Ammon's horn (tissue), 1 donor: Measurements from ENCODE around the gene SPAG5.

Source experiments
- DNase-seq: peaks from one replicate; pipeline ENCODE4 v3.0.0-alpha.2; 2016; ENCODE audit warnings: low spot score

The SPAG5 gene

GRCh38 chr17:28598799-28599310, at the start of gene SPAG5:
TSS of gene SPAG5 (minus strand) at chr17:28599025. CDS start at chr17:28598946, 79 bp downstream.
- peak; percentile 96 for DNase-seq

GRCh38 chr17:28646039-28646754, 47.4 kb upstream of the SPAG5 start:
- no peak for DNase-seq

- peak; percentile 11 for DNase-seq
These were observed 46.7 kb upstream of the SPAG5 start for GRCh38 chr17:28645576-28645939.

GRCh38 chr17:28644787-28645575, 46.2 kb upstream of the SPAG5 start, which contains the start of gene BLTP2:
TSS of gene BLTP2 (minus strand) at chr17:28645158. CDS start at chr17:28645056, 102 bp downstream.
- DNase-seq = peak; percentile 98

GRCh38 chr17:28643983-28644786, 45.4 kb upstream of the SPAG5 start:
- DNase-seq = peak; percentile 36

- DNase-seq = no peak
These were observed 42.8 kb upstream of the SPAG5 start for GRCh38 chr17:28641579-28641978.

- no peak for DNase-seq
These were observed 36.7 kb upstream of the SPAG5 start for GRCh38 chr17:28635506-28635905.

- DNase-seq = peak; percentile 54
These were observed 35.5 kb upstream of the SPAG5 start for GRCh38 chr17:28634206-28634865.

- DNase-seq = no peak
These were observed 28.0 kb upstream of the SPAG5 start for GRCh38 chr17:28626818-28627217.

GRCh38 chr17:28624148-28624547, 25.3 kb upstream of the SPAG5 start:
- DNase-seq = no peak

- peak; percentile 54 for DNase-seq
These were observed 24.9 kb upstream of the SPAG5 start for GRCh38 chr17:28623696-28624095.

- no peak for DNase-seq
These were observed 23.4 kb upstream of the SPAG5 start for GRCh38 chr17:28622186-28622585.

- DNase-seq = no peak
These were observed 21.2 kb upstream of the SPAG5 start for GRCh38 chr17:28620010-28620409.

GRCh38 chr17:28618464-28618863, 19.6 kb upstream of the SPAG5 start:
- no peak for DNase-seq

GRCh38 chr17:28616281-28616680, 17.5 kb upstream of the SPAG5 start:
- no peak for DNase-seq

GRCh38 chr17:28615260-28615940, 16.6 kb upstream of the SPAG5 start:
- DNase-seq = no peak

- peak; percentile 69 for DNase-seq
These were observed 15.1 kb upstream of the SPAG5 start, which contains the start of gene RSKR for GRCh38 chr17:28613931-28614381. TSS of gene RSKR (minus strand) at chr17:28614185. CDS start at chr17:28614161, 24 bp downstream.

- peak; percentile 46 for DNase-seq
These were observed 14.4 kb upstream of the SPAG5 start for GRCh38 chr17:28612936-28613872.

- DNase-seq = no peak
These were observed 13.7 kb upstream of the SPAG5 start for GRCh38 chr17:28612531-28612930.

- DNase-seq = no peak
These were observed 11.6 kb upstream of the SPAG5 start for GRCh38 chr17:28610376-28610775.
